ENCODE results near the gene SNPH.

The SNPH gene

DNA sequence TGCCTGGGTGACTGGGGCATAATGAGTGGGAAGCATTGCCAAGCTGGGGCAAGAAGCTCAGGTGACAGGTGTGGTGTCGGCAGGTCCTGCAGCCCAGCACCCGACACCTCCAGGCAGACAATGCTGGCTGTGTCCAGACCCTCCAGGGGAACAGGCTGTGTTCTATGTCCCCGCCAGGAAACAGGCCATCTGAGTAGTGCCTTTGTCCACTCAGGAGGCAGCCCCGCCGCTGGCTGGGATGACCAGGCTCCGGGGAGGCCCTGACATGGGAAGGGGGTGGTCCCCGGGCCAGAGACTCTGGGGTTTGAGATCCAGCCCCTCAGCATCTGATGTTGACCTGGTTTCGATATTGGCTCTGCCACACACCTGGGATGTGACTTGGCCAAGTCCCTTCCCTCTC is 28.4 kb downstream of the SNPH start:
- Histone ChIP-seq H3K27ac (ENCODE audit: low read length) (no peak overlapping the region), H3K9ac (ENCODE audit: low read depth, low read length) (no peak overlapping the region), H3K27me3 (ENCODE audit: insufficient read depth, low read length) (no peaks in the 10 kb centered on the region), H3K9me3 (ENCODE audit: insufficient read depth, low read depth, low read length) (no peaks in the 10 kb centered on the region), H3K36me3 (ENCODE audit: insufficient read depth, low read depth, low read length) (no peaks in the 10 kb centered on the region), H3K4me3 (ENCODE audit: low read length) (no peak overlapping the region), H3K4me1 (ENCODE audit: insufficient read depth, low read length) (no peaks in the 10 kb centered on the region)

DNA sequence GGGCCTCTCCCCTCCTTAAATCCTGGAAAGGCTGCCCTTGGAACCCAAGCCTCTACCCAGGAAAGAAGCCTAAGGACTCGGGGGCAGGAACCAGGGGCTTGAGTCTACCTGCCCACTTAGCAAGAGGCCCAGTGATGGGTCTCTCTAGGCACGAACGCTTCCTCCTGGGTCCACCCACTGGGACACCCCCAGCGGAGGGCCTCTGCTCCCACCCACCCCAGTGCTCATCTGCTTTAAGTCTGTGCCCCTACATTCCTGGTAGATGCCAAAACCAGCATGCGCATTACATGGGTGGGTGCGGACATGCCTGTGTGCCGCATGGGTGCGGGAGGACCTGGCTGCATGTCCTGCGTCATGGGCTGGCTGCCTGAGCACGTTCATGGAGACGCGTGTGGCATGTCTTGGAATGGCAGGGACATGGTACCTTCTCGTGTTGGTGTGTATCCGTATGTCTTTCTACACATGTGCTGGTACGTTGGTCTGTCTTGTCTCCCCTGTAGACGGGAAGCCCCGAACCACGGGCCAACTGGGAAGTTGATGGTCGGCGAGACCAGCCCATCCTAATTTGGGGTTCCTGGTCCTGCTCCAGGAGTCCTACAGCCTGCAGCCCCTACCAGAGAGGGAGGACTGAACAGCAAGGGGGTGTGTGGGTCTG is 29.3 kb downstream of the SNPH start:
- Histone ChIP-seq H3K27me3 (ENCODE audit: insufficient read depth, low read length) (no peaks in the 10 kb centered on the region), H3K4me3 (ENCODE audit: low read length) (no peak overlapping the region)

DNA sequence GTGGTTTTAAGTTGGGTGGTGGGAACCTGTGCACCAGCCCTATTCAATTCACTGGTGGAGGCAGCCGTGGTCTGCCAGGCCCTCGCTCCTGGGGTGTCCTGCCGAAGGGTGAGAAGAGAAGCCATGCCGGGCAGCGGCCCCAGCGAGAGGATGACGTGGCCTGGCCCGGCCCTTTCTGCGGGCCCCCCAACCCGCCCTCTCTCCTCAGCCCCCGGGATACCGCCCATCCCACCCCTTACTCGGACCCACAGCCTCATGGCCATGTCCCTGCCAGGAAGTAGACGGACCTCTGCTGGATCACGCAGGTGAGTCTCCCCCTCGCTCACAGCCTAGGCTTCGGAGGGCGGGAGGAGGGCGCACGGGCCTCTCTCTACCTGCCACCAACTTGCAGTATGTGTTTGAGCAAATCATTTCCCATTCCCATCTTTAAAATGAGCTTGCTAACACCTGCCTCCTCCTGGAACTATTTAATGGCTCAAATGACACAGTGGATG is 30.1 kb downstream of the SNPH start:
- H3K4me3 ChIP-seq (ENCODE audit: low read length) = no peak overlapping the region
- no peaks in the 10 kb centered on the region for H3K27me3 ChIP-seq (ENCODE audit: insufficient read depth, low read length)
- H3K9ac ChIP-seq (ENCODE audit: low read depth, low read length) = no peak overlapping the region
- H3K27ac ChIP-seq (ENCODE audit: low read length) = no peak overlapping the region
- no peaks in the 10 kb centered on the region for H3K9me3 ChIP-seq (ENCODE audit: insufficient read depth, low read depth, low read length)
- H3K4me1 ChIP-seq (ENCODE audit: insufficient read depth, low read length) = peaks cover 5% of the 10 kb centered on the region; the same call in 1 of the 2 replicates
- no peaks in the 10 kb centered on the region for H3K36me3 ChIP-seq (ENCODE audit: insufficient read depth, low read depth, low read length)

More for the DNA sequence above, 29.3 kb downstream of the SNPH start:
- H3K9ac ChIP-seq (ENCODE audit: low read depth, low read length) = no peak overlapping the region
- H3K36me3 ChIP-seq (ENCODE audit: insufficient read depth, low read depth, low read length) = no peaks in the 10 kb centered on the region
- no peaks in the 10 kb centered on the region for H3K9me3 ChIP-seq (ENCODE audit: insufficient read depth, low read depth, low read length)
- H3K4me1 ChIP-seq (ENCODE audit: insufficient read depth, low read length) = no peaks in the 10 kb centered on the region
- no peak overlapping the region for H3K27ac ChIP-seq (ENCODE audit: low read length)

DNA sequence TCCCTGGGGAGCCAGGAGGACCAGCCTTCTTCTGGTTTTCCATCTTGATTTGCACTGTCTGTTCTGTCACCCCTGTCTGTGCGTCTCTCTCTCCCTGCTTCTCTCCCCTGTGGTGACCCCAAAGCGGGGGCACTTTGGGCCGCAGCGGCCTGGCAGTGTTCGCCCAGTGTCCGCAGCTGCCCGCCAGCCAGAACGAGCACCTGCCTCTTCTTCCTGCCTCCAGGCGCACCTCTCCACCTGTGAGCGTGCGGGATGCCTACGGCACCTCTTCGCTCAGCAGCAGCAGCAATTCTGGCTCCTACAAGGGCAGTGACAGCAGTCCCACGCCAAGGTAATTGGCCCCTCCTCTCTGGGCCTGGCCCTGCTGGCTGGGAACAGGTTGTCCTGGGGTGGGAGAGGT is 30.8 kb downstream of the SNPH start:
- H3K4me3 ChIP-seq (ENCODE audit: low read length) = no peak overlapping the region
- H3K9ac ChIP-seq (ENCODE audit: low read depth, low read length) = no peak overlapping the region
- H3K27ac ChIP-seq (ENCODE audit: low read length) = no peak overlapping the region
- no peaks in the 10 kb centered on the region for H3K36me3 ChIP-seq (ENCODE audit: insufficient read depth, low read depth, low read length)
- H3K4me1 ChIP-seq (ENCODE audit: insufficient read depth, low read length) = peaks cover 7% of the 10 kb centered on the region; the same call in 1 of the 2 replicates
- H3K27me3 ChIP-seq (ENCODE audit: insufficient read depth, low read length) = no peaks in the 10 kb centered on the region
- no peaks in the 10 kb centered on the region for H3K9me3 ChIP-seq (ENCODE audit: insufficient read depth, low read depth, low read length)

DNA sequence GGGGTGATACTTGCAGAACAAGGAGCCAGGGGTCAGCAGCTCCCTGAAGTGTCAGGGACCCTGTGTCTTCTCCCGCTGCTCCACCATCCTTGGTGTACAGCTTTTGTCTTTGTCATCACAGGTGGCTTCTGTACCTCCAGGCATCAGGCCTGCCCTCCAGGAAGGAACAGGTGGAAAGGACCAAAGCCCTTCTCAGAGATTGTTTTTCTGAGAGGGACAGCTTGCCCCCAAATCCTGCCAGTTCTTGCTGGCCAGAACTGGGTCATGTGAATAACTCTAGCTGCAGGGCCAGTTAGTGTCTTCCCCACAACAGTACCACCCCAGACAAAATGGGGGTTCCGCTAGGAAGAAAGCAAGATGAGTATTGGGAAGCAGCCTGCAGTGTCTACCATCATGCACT is 31.4 kb downstream of the SNPH start:
- H3K9ac ChIP-seq (ENCODE audit: low read depth, low read length) = no peak overlapping the region

DNA sequence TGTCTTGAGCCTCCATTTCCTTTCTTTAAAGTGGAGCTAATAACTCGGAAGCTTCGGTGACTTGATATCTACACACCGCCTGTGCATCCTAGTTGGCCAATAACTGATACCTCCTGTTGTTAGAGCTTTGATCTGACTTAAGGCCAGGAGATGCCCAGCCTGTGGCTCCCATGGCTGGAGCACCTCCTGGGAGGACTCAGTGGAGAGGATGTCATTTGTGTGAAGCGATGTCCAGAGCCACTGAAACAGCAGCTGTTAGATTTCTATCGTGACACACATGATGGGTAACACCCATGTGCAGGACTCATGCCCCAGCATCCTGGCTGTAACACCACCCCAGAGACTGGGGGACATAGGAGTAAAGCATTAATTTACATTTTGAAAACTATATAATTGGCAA is 32.1 kb downstream of the SNPH start:
- H3K36me3 ChIP-seq (ENCODE audit: insufficient read depth, low read depth, low read length) = no peaks in the 10 kb centered on the region
- H3K4me3 ChIP-seq (ENCODE audit: low read length) = no peak overlapping the region
- no peaks in the 10 kb centered on the region for H3K27me3 ChIP-seq (ENCODE audit: insufficient read depth, low read length)
- H3K27ac ChIP-seq (ENCODE audit: low read length) = no peak overlapping the region
- H3K4me1 ChIP-seq (ENCODE audit: insufficient read depth, low read length) = peaks cover 7% of the 10 kb centered on the region; the same call in 1 of the 2 replicates
- H3K9me3 ChIP-seq (ENCODE audit: insufficient read depth, low read depth, low read length) = no peaks in the 10 kb centered on the region
- H3K9ac ChIP-seq (ENCODE audit: low read depth, low read length) = no peak overlapping the region

More for the DNA sequence above, 31.4 kb downstream of the SNPH start:
- Histone ChIP-seq H3K36me3 (ENCODE audit: insufficient read depth, low read depth, low read length) (no peaks in the 10 kb centered on the region), H3K27ac (ENCODE audit: low read length) (no peak overlapping the region), H3K4me3 (ENCODE audit: low read length) (no peak overlapping the region), H3K4me1 (ENCODE audit: insufficient read depth, low read length) (peaks cover 7% of the 10 kb centered on the region; the same call in 1 of the 2 replicates), H3K27me3 (ENCODE audit: insufficient read depth, low read length) (no peaks in the 10 kb centered on the region), H3K9me3 (ENCODE audit: insufficient read depth, low read depth, low read length) (no peaks in the 10 kb centered on the region)

DNA sequence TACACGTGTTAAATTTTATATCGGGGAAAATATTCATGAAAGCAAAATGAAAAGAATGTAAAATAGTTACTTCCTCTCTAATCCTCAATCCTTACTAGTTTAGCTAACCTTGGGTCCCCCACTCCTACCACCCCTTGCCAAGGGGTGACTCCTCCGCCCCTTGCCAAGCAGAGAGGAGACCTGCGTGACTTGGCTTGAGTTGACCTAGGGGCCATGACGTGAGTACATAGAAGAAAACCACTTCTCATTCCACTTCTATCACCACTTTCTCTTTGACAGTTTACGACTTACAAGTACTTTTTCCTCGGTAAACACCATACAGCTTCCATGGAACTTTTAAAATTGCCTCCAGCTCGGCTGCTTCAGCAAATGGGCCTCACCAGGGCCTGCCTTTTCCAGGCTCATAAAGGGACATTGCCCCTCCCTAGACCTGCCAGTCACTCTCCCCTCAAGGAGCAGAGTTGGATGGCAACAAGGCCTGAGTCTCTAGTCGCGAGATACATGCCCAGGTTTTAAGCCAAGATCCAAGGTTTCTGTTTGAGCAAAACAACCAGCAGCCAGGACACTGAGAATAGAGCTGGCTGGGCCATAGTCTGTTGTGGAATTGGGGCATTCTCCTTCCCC is 32.9 kb downstream of the SNPH start:
- no peak overlapping the region for H3K27ac ChIP-seq (ENCODE audit: low read length)
- no peaks in the 10 kb centered on the region for H3K36me3 ChIP-seq (ENCODE audit: insufficient read depth, low read depth, low read length)
- peaks cover 7% of the 10 kb centered on the region; the same call in 1 of the 2 replicates for H3K4me1 ChIP-seq (ENCODE audit: insufficient read depth, low read length)
- no peak overlapping the region for H3K4me3 ChIP-seq (ENCODE audit: low read length)
- H3K27me3 ChIP-seq (ENCODE audit: insufficient read depth, low read length) = no peaks in the 10 kb centered on the region
- H3K9me3 ChIP-seq (ENCODE audit: insufficient read depth, low read depth, low read length) = no peaks in the 10 kb centered on the region
- no peak overlapping the region for H3K9ac ChIP-seq (ENCODE audit: low read depth, low read length)

DNA sequence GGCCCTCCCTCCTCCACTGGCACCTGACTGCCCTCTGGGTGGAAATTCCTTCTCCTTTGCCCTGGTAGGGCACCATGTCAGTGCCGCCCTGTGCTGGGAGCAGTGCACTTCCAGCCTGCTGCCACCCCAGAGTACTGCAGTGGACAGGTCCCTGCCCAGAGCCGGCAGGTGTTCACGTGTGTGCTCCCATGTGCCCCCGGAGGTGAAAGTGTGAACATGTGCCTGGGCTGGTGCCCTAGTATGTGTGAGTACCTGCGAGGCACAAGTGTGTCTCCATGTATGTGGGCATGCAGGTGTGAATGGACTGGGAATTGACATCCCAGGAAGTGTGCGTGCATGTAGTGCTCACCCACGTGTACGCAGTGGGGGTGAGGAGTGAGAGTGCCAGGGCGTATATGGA is 33.4 kb downstream of the SNPH start:
- H3K9ac ChIP-seq (ENCODE audit: low read depth, low read length) = no peak overlapping the region
- no peaks in the 10 kb centered on the region for H3K9me3 ChIP-seq (ENCODE audit: insufficient read depth, low read depth, low read length)
- no peak overlapping the region for H3K27ac ChIP-seq (ENCODE audit: low read length)
- peaks cover 7% of the 10 kb centered on the region; the same call in 1 of the 2 replicates for H3K4me1 ChIP-seq (ENCODE audit: insufficient read depth, low read length)
- no peaks in the 10 kb centered on the region for H3K27me3 ChIP-seq (ENCODE audit: insufficient read depth, low read length)
- no peak overlapping the region for H3K4me3 ChIP-seq (ENCODE audit: low read length)
- no peaks in the 10 kb centered on the region for H3K36me3 ChIP-seq (ENCODE audit: insufficient read depth, low read depth, low read length)

DNA sequence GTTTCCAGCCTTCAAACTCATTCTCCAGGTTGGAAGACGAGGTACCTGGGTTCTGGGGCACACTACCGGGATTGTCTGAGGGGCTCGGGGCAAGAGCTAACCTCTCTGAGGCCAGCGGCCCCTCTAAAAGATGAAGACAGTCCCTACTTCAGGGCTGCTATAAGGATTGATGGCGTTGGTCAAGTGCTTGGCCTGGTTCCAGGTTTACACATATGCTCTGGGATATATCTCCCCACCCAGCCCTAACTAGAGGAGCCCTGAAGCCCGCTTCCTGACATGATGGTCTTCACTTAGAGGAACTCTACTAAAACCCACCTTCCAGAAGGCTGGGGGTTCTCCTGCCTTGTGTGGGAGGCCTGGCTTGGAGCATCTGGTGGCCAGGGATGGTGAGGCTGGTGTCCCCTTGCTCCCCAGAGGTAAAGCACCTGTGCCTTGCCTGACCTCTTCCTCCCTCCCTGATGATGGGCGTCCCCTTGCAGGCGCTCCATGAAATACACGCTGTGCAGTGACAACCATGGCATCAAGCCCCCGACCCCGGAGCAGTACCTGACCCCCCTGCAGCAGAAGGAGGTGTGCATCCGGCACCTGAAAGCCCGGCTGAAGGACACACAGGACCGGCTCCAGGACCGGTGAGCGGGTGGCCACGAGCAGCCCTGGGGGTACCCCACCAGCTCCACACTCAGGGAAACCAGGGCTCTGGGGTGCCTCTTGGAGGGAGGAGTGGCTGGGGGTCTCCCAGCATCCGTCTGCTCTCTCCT is 34.2 kb downstream of the SNPH start:
- no peaks in the 10 kb centered on the region for H3K27me3 ChIP-seq (ENCODE audit: insufficient read depth, low read length)
- peaks cover 7% of the 10 kb centered on the region; the same call in 1 of the 2 replicates for H3K4me1 ChIP-seq (ENCODE audit: insufficient read depth, low read length)
- no peaks in the 10 kb centered on the region for H3K9me3 ChIP-seq (ENCODE audit: insufficient read depth, low read depth, low read length)
- H3K9ac ChIP-seq (ENCODE audit: low read depth, low read length) = no peak overlapping the region
- H3K27ac ChIP-seq (ENCODE audit: low read length) = no peak overlapping the region
- no peaks in the 10 kb centered on the region for H3K36me3 ChIP-seq (ENCODE audit: insufficient read depth, low read depth, low read length)
- H3K4me3 ChIP-seq (ENCODE audit: low read length) = no peak overlapping the region

DNA sequence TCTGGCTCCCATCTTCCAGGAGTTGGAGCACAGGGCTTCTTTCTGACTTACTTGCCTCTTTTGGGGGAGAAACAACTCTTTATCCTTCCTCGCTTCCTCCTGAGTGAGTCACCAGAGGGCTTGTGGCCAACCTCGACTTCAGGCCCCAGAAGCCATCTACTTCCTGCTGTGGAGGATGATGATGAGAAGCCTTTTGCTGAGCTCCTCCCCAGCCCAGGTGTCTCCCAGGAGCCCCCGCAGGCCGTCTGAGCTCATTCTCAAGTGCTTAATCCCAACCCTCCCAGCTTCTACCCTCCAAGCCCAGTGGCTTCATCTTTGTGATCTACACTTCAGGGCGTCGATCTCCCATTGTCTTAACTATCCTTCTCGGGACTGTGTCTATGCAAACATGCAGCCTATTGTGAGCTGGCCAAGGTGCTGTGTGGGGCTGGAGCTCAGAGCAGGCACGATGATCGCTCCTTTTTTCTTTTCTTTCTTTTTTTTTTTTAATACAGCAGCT is 35.0 kb downstream of the SNPH start:
- H3K36me3 ChIP-seq (ENCODE audit: insufficient read depth, low read depth, low read length) = no peaks in the 10 kb centered on the region
- no peak overlapping the region for H3K27ac ChIP-seq (ENCODE audit: low read length)
- H3K4me1 ChIP-seq (ENCODE audit: insufficient read depth, low read length) = peaks cover 7% of the 10 kb centered on the region; the same call in 1 of the 2 replicates
- no peak overlapping the region for H3K4me3 ChIP-seq (ENCODE audit: low read length)
- H3K27me3 ChIP-seq (ENCODE audit: insufficient read depth, low read length) = no peaks in the 10 kb centered on the region
- no peak overlapping the region for H3K9ac ChIP-seq (ENCODE audit: low read depth, low read length)
- no peaks in the 10 kb centered on the region for H3K9me3 ChIP-seq (ENCODE audit: insufficient read depth, low read depth, low read length)

DNA sequence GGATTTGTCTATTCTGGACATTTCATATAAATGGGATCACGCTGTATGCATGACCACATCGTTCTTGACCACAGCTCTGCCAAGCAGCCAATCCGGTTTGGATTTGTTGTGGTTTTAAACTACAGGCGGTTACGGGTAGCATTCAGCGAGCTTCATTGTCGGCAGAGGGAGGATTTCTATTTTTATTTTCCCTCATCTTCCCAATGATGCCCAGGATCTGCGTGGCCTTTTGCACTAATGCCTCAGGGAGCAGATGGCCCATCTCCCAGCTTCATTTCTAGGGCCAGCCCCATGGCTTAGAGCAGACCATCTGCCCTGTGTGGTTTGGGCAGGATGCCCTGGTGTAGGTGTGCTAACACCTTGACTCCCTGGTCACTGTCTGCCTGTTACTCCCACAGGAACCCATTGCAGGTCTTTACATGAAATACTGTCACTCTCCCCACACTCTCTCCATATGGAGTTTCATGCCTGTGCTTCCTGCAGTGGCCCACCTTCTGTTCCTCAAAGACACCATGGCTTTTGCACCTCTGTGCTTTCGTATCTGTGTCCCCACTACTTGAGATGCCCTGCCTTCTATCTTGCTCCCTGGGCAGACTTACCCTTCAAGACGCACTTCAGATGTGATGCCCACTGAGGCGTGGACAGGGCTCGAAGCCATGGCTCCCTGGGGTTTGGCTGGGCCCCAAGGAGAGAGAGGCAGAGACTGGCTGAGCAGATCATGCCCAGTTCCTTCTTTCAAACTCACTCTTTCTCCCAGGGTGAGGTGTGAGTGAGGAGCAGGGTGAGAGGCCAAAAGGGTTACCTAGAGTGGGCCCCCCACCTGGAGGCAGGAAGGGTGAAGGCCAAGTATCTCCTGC is 36.8 kb downstream of the SNPH start:
- peaks cover 7% of the 10 kb centered on the region; the same call in 1 of the 2 replicates for H3K4me1 ChIP-seq (ENCODE audit: insufficient read depth, low read length)
- H3K4me3 ChIP-seq (ENCODE audit: low read length) = no peak overlapping the region
- no peaks in the 10 kb centered on the region for H3K27me3 ChIP-seq (ENCODE audit: insufficient read depth, low read length)
- H3K27ac ChIP-seq (ENCODE audit: low read length) = no peak overlapping the region
- no peaks in the 10 kb centered on the region for H3K9me3 ChIP-seq (ENCODE audit: insufficient read depth, low read depth, low read length)
- no peak overlapping the region for H3K9ac ChIP-seq (ENCODE audit: low read depth, low read length)
- H3K36me3 ChIP-seq (ENCODE audit: insufficient read depth, low read depth, low read length) = no peaks in the 10 kb centered on the region

Data from iPS-20b (cell line).